Heart left ventricle (tissue), 11 donors: ENCODE data around the gene ZNF280B. TPM values are rescaled to one million over a fixed set of nuclear protein-coding genes. Genes with fewer than 3 reads are reported as not detected.

Source experiments
- polyA plus RNA-seq, 2 donors: library from polyadenylated mRNA; stranded (reverse); fragments of 200-250 nt; gene quantifications; one replicate each; pipeline ENCODE4 v1.2.3, GENCODE V29; 2013
- total RNA-seq, 9 donors: library from RNA; depleted of rRNA in 2 of 9; stranded (reverse); fragments of >200 nt in 2 of 9; fragmentation: NEBNext Ultra II Directional in 3 of 9; extraction: Animal tissue kit (Norgen Biotek cat#: 25700) in 3 of 9; gene quantifications; one replicate each; pipeline versions ENCODE4 v1.1.0 to v1.2.4, GENCODE V29; 2016 to 2023
- donor health status: ischemic (EF 13 %, LVEDD 7.1; RV severe dilation, severe dysfunction).
- donor health status: healthy with polysubstance abuse.
- donor health status: DM: no; HTN: yes; CAD: no.
- donor health status: DM: no; HTN: no; CAD: no.
- donor health status: ischemic (EF 25% LVEDD 5.7; RV mildly dilated, moderate dysfunction).
- donor health status: healthy.
- donor health status: DM: yes; HTN: yes; CAD: no.
- donor health status: PGD.
- donor health status: nonischemic (EF 23%, LVEDD 6.1; RV moderate dilation, normal function).

ZNF280B gene
- total and polyA plus RNA-seq, 11 donors, result 0.06 to 1.5 (median 0.65) TPM

Other genes with a start within 250 kb of the ZNF280B start
- not detected for gene ZNF280A, start 11.5 kb upstream of the ZNF280B start, total RNA-seq
- not detected for gene ZNF280A, start 11.5 kb upstream of the ZNF280B start, polyA plus RNA-seq
- under 1 TPM in 1 of 9 donors, not detected in 8; 0.59 TPM for gene PRAME, start 50.5 kb upstream of the ZNF280B start, total RNA-seq
- under 1 TPM in 1 of 2 donors, not detected in 1; 0.23 TPM for gene PRAME, start 50.5 kb upstream of the ZNF280B start, polyA plus RNA-seq
- gene GGTLC2, start 135.9 kb upstream of the ZNF280B start, total RNA-seq, result not detected
- gene GGTLC2, start 135.9 kb upstream of the ZNF280B start, polyA plus RNA-seq, result not detected